GM23338 (cell line): Measurements from ENCODE around the gene ANTXR1.

Experiments
- EZH2 ChIP-seq: fragments of 200-600 bp; sonication (generic); IDR thresholded peaks from one replicate; pipeline ENCODE4 v1.8.0; 2017; ENCODE audit warnings: antibody characterized with exemption, mild to moderate bottlenecking, low read depth; ENCODE audit not compliant: unreplicated experiment
- EZH2phosphoT487 ChIP-seq: fragments of 200-600 bp; sonication (generic); IDR thresholded peaks from one replicate; pipeline ENCODE4 v1.8.1; 2018; ENCODE audit warnings: antibody characterized with exemption; ENCODE audit not compliant: unreplicated experiment
- POLR2AphosphoS5 ChIP-seq: IDR thresholded peaks from 2 replicates; pipeline ENCODE4 v1.6.1; 2016; ENCODE audit warnings: antibody characterized with exemption, low read depth
- ZNF114 ChIP-seq: fragments of 250-450 bp; sonication (Bioruptor Pico); IDR thresholded peaks from 2 replicates; pipeline ENCODE4 v1.5.0; 2020; ENCODE audit warnings: mild to moderate bottlenecking, moderate library complexity
- TF ChIP-seq, protein P1 (sequence below), 2 experiments: fragments of 200-600 bp in 1 of 2; sonication (generic) in 1 of 2; conservative IDR thresholded peaks; 2 replicates each; pipeline versions ENCODE4 v1.5.1 to v1.6.1; 2016 to 2017; ENCODE audit warnings: antibody characterized with exemption in 2 of 2, low read depth in 2 of 2, mild to moderate bottlenecking in 2 of 2, moderate library complexity in 1 of 2

DNA sequence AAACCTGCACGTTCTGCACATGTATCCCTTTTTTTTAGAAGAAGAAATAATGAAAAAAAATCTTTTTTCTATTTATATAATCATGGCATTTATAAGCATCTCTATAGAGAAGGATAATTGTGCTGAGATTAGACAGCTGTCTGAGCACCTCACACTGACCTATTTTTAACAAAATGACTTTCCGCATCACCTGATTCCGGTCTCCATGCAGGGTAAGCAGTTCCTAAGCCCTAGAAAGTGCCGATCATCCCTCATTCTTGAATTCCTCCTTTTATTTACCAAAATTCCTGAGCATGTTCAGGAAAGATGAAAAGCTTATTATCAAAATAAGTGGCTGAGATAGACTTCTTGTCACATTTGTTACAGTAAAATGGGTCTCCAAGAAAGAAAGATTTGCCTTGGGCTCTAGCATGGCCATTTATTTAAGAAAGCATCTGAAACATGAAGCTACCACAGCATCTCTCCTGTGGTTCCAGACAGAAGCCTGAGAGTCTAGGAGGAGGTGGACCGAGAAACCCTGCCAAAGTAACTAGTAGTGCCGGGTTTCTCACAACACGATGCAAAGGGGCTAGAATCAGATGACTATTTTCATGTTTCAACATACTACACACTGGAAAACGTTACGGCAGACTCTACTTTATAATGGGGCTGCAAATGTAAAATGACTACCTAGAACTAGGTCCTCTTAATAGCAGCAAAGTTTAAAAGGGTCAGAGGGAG is 37.9 kb upstream of the ANTXR1 start:
- TF ChIP-seq, protein P1, sequence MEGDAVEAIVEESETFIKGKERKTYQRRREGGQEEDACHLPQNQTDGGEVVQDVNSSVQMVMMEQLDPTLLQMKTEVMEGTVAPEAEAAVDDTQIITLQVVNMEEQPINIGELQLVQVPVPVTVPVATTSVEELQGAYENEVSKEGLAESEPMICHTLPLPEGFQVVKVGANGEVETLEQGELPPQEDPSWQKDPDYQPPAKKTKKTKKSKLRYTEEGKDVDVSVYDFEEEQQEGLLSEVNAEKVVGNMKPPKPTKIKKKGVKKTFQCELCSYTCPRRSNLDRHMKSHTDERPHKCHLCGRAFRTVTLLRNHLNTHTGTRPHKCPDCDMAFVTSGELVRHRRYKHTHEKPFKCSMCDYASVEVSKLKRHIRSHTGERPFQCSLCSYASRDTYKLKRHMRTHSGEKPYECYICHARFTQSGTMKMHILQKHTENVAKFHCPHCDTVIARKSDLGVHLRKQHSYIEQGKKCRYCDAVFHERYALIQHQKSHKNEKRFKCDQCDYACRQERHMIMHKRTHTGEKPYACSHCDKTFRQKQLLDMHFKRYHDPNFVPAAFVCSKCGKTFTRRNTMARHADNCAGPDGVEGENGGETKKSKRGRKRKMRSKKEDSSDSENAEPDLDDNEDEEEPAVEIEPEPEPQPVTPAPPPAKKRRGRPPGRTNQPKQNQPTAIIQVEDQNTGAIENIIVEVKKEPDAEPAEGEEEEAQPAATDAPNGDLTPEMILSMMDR (conservative IDR thresholded peaks at IDR 0.05; ENCODE audit: low read depth in 2 of 2) = no peak
- TF ChIP-seq EZH2phosphoT487 (no peak), POLR2AphosphoS5 (no peak), ZNF114 (CRISPR knock-in tag) (no peak), EZH2 (no peak)
